ENCODE data around the gene CSTF2T.

DNA sequence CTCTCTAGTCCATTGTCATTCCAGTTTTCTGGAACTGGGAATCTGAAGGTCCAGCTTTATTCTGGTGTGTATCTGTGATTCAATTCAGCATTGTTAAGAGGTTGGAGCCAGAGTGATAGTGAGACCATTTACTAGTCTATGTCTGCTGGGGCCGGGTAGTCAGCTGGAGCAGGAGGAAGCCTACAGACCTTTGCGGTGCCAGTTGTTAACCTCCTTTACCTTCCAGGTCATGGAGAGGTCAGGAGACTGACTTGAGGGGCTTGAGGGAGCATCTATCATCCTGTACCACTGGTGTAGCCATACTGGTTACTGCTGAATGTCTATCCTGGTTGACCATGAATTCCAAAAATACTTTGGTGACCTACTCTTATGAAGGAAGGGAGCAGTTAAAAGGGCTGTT, 9.2 kb upstream of the CSTF2T start:
- TF ChIP-seq, protein P1, sequence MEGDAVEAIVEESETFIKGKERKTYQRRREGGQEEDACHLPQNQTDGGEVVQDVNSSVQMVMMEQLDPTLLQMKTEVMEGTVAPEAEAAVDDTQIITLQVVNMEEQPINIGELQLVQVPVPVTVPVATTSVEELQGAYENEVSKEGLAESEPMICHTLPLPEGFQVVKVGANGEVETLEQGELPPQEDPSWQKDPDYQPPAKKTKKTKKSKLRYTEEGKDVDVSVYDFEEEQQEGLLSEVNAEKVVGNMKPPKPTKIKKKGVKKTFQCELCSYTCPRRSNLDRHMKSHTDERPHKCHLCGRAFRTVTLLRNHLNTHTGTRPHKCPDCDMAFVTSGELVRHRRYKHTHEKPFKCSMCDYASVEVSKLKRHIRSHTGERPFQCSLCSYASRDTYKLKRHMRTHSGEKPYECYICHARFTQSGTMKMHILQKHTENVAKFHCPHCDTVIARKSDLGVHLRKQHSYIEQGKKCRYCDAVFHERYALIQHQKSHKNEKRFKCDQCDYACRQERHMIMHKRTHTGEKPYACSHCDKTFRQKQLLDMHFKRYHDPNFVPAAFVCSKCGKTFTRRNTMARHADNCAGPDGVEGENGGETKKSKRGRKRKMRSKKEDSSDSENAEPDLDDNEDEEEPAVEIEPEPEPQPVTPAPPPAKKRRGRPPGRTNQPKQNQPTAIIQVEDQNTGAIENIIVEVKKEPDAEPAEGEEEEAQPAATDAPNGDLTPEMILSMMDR (IDR thresholded peaks at IDR 0.05): no peak
- TF ChIP-seq POLR2A (IDR thresholded peaks at IDR 0.05): no peak
